Parathyroid adenoma (tissue), 2 donors: ENCODE measurements around the gene DUSP8.
"Not testable (repeated sequence)": the region's sequence is repeated elsewhere in the genome, so short reads cannot be mapped to it uniquely, and the experiment has no call there.

Experiments
- H2AFZ ChIP-seq: fragments of 300-600 bp; sonication (generic); one replicate; pipeline ENCODE4 v1.7.0; 2017; ENCODE audit warnings: antibody characterized with exemption, mild to moderate bottlenecking
- H3K27ac ChIP-seq: fragments of 300-600 bp; sonication (generic); one replicate; pipeline ENCODE4 v1.7.0; 2017
- H3K27me3 ChIP-seq: fragments of 300-600 bp; sonication (generic); one replicate; pipeline ENCODE4 v1.7.0; 2017; ENCODE audit warnings: low read length; ENCODE audit not compliant: control insufficient read depth, insufficient read depth
- H3K36me3 ChIP-seq: fragments of 300-600 bp; sonication (generic); one replicate; pipeline ENCODE4 v1.7.0; 2017; ENCODE audit warnings: low read length; ENCODE audit not compliant: control insufficient read depth, insufficient read depth
- H3K4me1 ChIP-seq: fragments of 300-600 bp; sonication (generic); one replicate; pipeline ENCODE4 v1.7.0; 2017; ENCODE audit warnings: control low read depth
- H3K4me2 ChIP-seq: fragments of 300-600 bp; sonication (generic); one replicate; pipeline ENCODE4 v1.7.0; 2017; ENCODE audit warnings: low read length
- H3K4me3 ChIP-seq: fragments of 300-600 bp; sonication (generic); one replicate; pipeline ENCODE4 v1.7.0; 2017; ENCODE audit warnings: low read depth, low read length
- H3K79me2 ChIP-seq: fragments of 300-600 bp; sonication (generic); one replicate; pipeline ENCODE4 v1.7.0; 2017; ENCODE audit warnings: control low read depth
- H3K9ac ChIP-seq: fragments of 300-600 bp; sonication (generic); one replicate; pipeline ENCODE4 v1.7.0; 2017; ENCODE audit warnings: mild to moderate bottlenecking
- H3K9me3 ChIP-seq: fragments of 300-600 bp; sonication (generic); one replicate; pipeline ENCODE4 v1.7.0; 2017; ENCODE audit warnings: low read length; ENCODE audit not compliant: control insufficient read depth
- CTCF ChIP-seq: fragments of 300-600 bp; sonication (generic); IDR thresholded peaks from one replicate; pipeline ENCODE4 v1.7.0; 2017; ENCODE audit warnings: antibody characterized with exemption, mild to moderate bottlenecking
- donor health status: primary hyperparathyroidism.

The DUSP8 gene

DNA sequence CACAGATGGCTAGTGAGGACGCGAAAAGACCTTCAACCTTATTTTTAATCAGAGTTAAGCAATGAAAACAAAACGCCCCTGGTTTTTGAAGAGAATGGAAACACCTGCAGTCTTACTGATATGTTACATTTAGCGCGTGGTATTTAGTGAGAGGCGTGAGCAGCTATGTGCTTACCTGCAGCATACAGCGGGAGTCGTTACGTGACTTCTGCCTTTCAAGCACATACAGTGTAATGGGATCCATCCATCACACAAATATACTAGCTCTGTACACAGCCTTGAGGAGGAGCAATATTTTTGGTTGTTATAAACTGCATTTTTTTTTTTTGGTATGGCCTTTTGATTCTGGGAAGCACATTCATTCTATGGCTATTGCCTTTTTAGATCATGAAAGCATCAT, 20.6 kb upstream of the DUSP8 start:
- H3K36me3 ChIP-seq: no peaks in the 10 kb centered on the region
- H3K9ac ChIP-seq: no peak overlapping the region
- no peaks in the 10 kb centered on the region for H3K79me2 ChIP-seq
- no peak for TF ChIP-seq CTCF
- H3K4me2 ChIP-seq: no peak overlapping the region
- H3K27me3 ChIP-seq: no peaks in the 10 kb centered on the region
- no peak overlapping the region for H2AFZ ChIP-seq
- H3K9me3 ChIP-seq: no peaks in the 10 kb centered on the region
- H3K27ac ChIP-seq: no peak overlapping the region
- no peak overlapping the region for H3K4me3 ChIP-seq
- H3K4me1 ChIP-seq: no peaks in the 10 kb centered on the region

GRCh38 chr11:1589996-1590395, 17.9 kb upstream of the DUSP8 start:
- Histone ChIP-seq H3K79me2 (no peaks in the 10 kb centered on the region), H3K27me3 (no peaks in the 10 kb centered on the region), H3K27ac (no peak overlapping the region), H2AFZ (no peak overlapping the region), H3K4me2 (no peak overlapping the region), H3K9ac (no peak overlapping the region), H3K4me1 (no peaks in the 10 kb centered on the region), H3K36me3 (no peaks in the 10 kb centered on the region), H3K4me3 (no peak overlapping the region), H3K9me3 (no peaks in the 10 kb centered on the region)
- TF ChIP-seq CTCF: no peak

GRCh38 chr11:1589191-1589963, 17.3 kb upstream of the DUSP8 start:
- H3K79me2 ChIP-seq, H3K9me3 ChIP-seq, H3K9ac ChIP-seq, H3K4me1 ChIP-seq, H3K4me2 ChIP-seq, H3K36me3 ChIP-seq, H3K27ac ChIP-seq, H3K27me3 ChIP-seq, H3K4me3 ChIP-seq, H2AFZ ChIP-seq: not testable (repeated sequence)

DNA sequence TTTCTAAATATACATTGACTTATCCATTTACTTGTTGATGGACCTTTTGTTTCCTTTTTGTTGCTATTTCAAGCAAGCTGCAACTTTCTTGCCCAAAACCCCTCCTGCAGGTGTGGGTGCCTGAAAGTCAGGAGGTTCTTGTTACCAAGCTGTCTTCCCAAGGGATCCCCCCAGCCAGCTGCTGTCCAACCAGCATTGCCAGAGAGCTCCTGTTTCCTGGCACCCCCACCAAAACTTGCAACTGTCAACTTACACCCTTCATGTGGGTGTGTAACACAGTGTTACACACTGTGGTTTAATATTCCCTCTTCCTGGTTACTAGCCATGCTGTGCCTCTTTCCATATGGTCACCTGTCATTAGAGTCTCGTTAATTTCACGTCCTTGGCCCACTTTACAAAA, 14.6 kb upstream of the DUSP8 start:
- no peaks in the 10 kb centered on the region for H3K9me3 ChIP-seq
- H3K4me1 ChIP-seq: no peaks in the 10 kb centered on the region
- H2AFZ ChIP-seq: no peak overlapping the region
- H3K79me2 ChIP-seq: no peaks in the 10 kb centered on the region
- H3K4me2 ChIP-seq: no peak overlapping the region
- H3K36me3 ChIP-seq: no peaks in the 10 kb centered on the region
- H3K4me3 ChIP-seq: no peak overlapping the region
- H3K9ac ChIP-seq: no peak overlapping the region
- no peak for TF ChIP-seq CTCF
- H3K27ac ChIP-seq: no peak overlapping the region
- H3K27me3 ChIP-seq: no peaks in the 10 kb centered on the region

DNA sequence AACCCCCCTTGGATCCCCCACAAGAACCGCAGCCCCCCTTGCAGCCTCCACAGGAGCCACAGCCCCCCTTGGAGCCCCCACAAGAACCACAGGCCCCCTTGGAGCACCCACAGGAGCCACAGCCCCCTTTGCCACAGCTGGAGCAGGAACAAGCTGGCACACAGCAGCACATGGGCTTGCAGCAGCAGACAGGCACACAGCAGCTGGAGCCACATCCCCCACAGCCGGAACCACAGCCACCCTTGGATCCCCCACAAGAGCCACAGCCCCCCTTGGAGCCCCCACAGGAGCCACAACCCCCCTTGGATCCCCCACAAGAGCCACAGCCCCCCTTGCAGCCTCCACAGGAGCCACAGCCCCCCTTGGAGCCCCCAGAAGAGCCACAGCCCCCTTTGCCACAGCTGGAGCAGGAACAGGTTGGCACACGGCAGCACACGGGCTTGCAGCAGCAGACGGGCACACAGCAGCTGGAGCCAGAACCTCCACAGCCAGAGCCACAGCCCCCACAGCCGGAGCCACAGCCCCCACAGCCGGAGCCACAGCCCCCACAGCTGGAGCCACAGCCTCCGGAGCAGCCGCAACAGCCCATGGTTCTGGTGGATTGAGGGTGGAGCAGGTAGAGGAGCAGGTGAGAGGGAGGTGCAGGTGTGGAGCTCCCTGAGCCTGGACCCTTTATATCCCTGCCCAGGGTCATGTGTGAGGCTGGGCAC, 12.7 kb upstream of the DUSP8 start, which contains the start of gene KRTAP5-1:
KRTAP5-1 (minus strand) TSS at position 623 of the 710 bp plus-strand sequence; CDS start at position 589, 34 bp downstream.
- H3K4me3 ChIP-seq, H3K9ac ChIP-seq, H3K9me3 ChIP-seq, H3K27ac ChIP-seq, H3K79me2 ChIP-seq, H3K36me3 ChIP-seq, H3K4me2 ChIP-seq, H2AFZ ChIP-seq, H3K4me1 ChIP-seq, H3K27me3 ChIP-seq: not testable (repeated sequence)

DNA sequence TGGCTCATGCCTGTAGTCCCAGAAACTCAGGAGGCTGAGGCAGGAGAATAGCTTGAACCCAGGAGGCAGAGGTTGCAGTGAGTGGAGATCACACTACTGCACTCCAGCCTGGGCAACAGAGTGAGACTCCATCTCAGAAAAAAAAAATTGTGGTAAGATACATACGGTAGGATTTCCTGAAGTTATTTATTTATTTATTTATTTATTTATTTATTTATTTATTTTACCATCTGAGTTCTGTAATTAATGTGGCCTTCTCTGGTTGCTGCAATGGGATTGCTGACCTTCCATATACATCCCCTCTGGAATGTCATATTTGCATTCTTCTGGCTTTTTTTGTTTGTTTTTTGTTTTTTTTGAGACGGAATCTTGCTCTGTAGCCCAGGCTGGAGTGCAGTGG, 10.8 kb upstream of the DUSP8 start:
- not testable (repeated sequence) for H3K9ac ChIP-seq, H3K79me2 ChIP-seq, H3K27ac ChIP-seq, H3K4me3 ChIP-seq, H3K36me3 ChIP-seq, H3K4me1 ChIP-seq, H2AFZ ChIP-seq, H3K27me3 ChIP-seq, H3K9me3 ChIP-seq, H3K4me2 ChIP-seq
